Naive thymus-derived CD4-positive, alpha-beta T cell (primary cell): Measurements from ENCODE around the gene ZNF423. TPM values are rescaled to one million over a fixed set of nuclear protein-coding genes. Genes with fewer than 3 reads are reported as not detected.
A peak's percentile ranks its signal among the peaks of the same experiment; 100 is the strongest.
"Not testable (repeated sequence)": the region's sequence is repeated elsewhere in the genome, so short reads cannot be mapped to it uniquely, and the experiment has no call there.

ENCODE experiments used
- ATAC-seq: fragments of 150-1000 bp; cut with Tn5 transposase; 2 replicates; pipeline ENCODE4 v1.10.0; 2021; ENCODE audit warnings: mild to moderate bottlenecking, moderate library complexity
- CTCF ChIA-PET: fragments of 350-600 bp; sonication (Branson Sonifier 250); formaldehyde crosslinking; loops from one replicate; lab custom pipeline; 2021; ENCODE audit warnings: antibody characterized with exemption; lab: Charles Lee
- POLR2A ChIA-PET: fragments of 350-600 bp; sonication (Branson Sonifier 250); formaldehyde crosslinking; loops from one replicate; lab custom pipeline; 2021; ENCODE audit warnings: antibody characterized with exemption, inconsistent platforms; lab: Charles Lee
- DNase-seq, 9 donors: peaks; one replicate each; pipeline versions ENCODE4 v3.0.0 to v3.0.0-alpha.2; 2020 to 2022; ENCODE audit warnings: mixed read lengths in 1 of 9
- H3K27ac ChIP-seq: one replicate; pipeline ENCODE4 v1.7.0; 2013; ENCODE audit warnings: mild to moderate bottlenecking, low read depth, low read length, moderate library complexity
- H3K27me3 ChIP-seq, 2 donors: one replicate each; pipeline ENCODE4 v1.7.0; 2013; ENCODE audit warnings: low read length in 2 of 2, mild to moderate bottlenecking in 2 of 2, moderate library complexity in 2 of 2; ENCODE audit not compliant: control insufficient read depth in 2 of 2, insufficient read depth in 2 of 2
- H3K36me3 ChIP-seq, 3 experiments: 1 replicate in 2 of 3; 2 replicates in 1 of 3; pipeline ENCODE4 v1.7.0; 2013; ENCODE audit warnings: low read length in 3 of 3, mild to moderate bottlenecking in 3 of 3, moderate library complexity in 1 of 3; ENCODE audit not compliant: insufficient read depth in 3 of 3, control insufficient read depth in 2 of 3
- H3K4me1 ChIP-seq, 2 donors: one replicate each; pipeline ENCODE4 v1.7.0; 2013; ENCODE audit warnings: low read length in 2 of 2, mild to moderate bottlenecking in 2 of 2, moderate library complexity in 1 of 2; ENCODE audit not compliant: control insufficient read depth in 2 of 2, insufficient read depth in 2 of 2
- H3K4me3 ChIP-seq: 2 replicates; pipeline ENCODE4 v1.7.0; 2013; ENCODE audit warnings: mild to moderate bottlenecking, low read length
- H3K9me3 ChIP-seq, 3 experiments: 1 replicate in 2 of 3; 2 replicates in 1 of 3; pipeline ENCODE4 v1.7.0; 2013; ENCODE audit warnings: low read length in 3 of 3; ENCODE audit not compliant: control insufficient read depth in 2 of 3
- H3K27ac Mint-ChIP-seq, 9 donors: one replicate each; pipeline ENCODE4 v1.8.0; 2020 to 2022; ENCODE audit warnings: mixed read lengths in 9 of 9, mild to moderate bottlenecking in 8 of 9, moderate library complexity in 5 of 9, inconsistent platforms in 2 of 9
- H3K27me3 Mint-ChIP-seq, 5 donors: one replicate each; pipeline ENCODE4 v1.8.0; 2021 to 2022; ENCODE audit warnings: mixed read lengths in 5 of 5, mild to moderate bottlenecking in 1 of 5
- H3K36me3 Mint-ChIP-seq, 5 donors: one replicate each; pipeline ENCODE4 v1.8.0; 2020 to 2022; ENCODE audit warnings: mixed read lengths in 5 of 5, mild to moderate bottlenecking in 3 of 5, inconsistent platforms in 1 of 5
- H3K4me1 Mint-ChIP-seq, 7 donors: one replicate each; pipeline ENCODE4 v1.8.0; 2020 to 2022; ENCODE audit warnings: mixed read lengths in 7 of 7, mild to moderate bottlenecking in 3 of 7, inconsistent platforms in 1 of 7
- H3K4me3 Mint-ChIP-seq, 10 donors: one replicate each; pipeline ENCODE4 v1.8.0; 2020 to 2022; ENCODE audit warnings: mild to moderate bottlenecking in 10 of 10, mixed read lengths in 10 of 10, moderate library complexity in 6 of 10, inconsistent platforms in 2 of 10
- H3K9me3 Mint-ChIP-seq, 11 donors: one replicate each; pipeline ENCODE4 v1.8.0; 2020 to 2022; ENCODE audit warnings: mixed read lengths in 11 of 11, mild to moderate bottlenecking in 4 of 11, inconsistent platforms in 1 of 11, moderate library complexity in 1 of 11
- intact Hi-C, 2 donors: fragments of 100-400 bp; cut with micrococcal nuclease; formaldehyde crosslinking; loops; one replicate each; pipeline ENCODE4 v1.15.1; 2023
- polyA plus RNA-seq, 2 donors: library from polyadenylated mRNA; unstranded; fragments of 300-500 nt; fragmentation: Illumina TruSeq; gene quantifications; one replicate each; pipeline ENCODE4 v1.2.3, GENCODE V29; 2021
- total RNA-seq, 6 experiments: library from RNA in 5 of 6; stranded (reverse) in 5 of 6; gene quantifications; 1 replicate in 5 of 6; 2 replicates in 1 of 6; pipeline ENCODE4 v1.2.3 and lab custom pipeline; 2021 to 2026

ZNF423 gene
- total and polyA plus RNA-seq, 7 experiments from 2014 or later, result not detected

DNA sequence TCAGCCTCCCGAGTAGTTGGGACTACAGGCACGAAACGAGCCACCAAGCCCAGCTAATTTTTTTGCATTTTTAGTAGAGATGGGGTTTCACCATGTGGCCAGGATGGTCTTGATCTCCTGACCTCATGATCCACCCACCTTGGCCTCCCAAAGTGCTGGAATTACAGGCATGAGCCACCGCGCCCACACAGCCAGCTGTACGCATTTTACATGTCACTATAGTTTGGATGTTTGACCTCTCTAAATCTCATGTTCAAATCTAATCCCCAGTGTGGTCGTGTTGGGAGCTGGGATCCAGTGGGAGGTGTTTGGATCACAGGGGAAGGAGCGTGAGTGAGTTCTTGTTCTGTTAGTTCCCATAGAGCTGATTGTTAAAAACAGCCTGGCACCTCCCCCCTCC lies 293.0 kb downstream of the ZNF423 start:
- ATAC-seq, H3K27me3 ChIP-seq, H3K9me3 ChIP-seq, CTCF ChIA-PET, H3K36me3 Mint-ChIP-seq, POLR2A ChIA-PET, intact Hi-C loops, H3K9me3 Mint-ChIP-seq, DNase-seq, H3K27me3 Mint-ChIP-seq, H3K36me3 ChIP-seq, H3K27ac Mint-ChIP-seq, H3K4me1 ChIP-seq, H3K4me3 Mint-ChIP-seq, H3K4me1 Mint-ChIP-seq, H3K27ac ChIP-seq, H3K4me3 ChIP-seq: not testable (repeated sequence)

DNA sequence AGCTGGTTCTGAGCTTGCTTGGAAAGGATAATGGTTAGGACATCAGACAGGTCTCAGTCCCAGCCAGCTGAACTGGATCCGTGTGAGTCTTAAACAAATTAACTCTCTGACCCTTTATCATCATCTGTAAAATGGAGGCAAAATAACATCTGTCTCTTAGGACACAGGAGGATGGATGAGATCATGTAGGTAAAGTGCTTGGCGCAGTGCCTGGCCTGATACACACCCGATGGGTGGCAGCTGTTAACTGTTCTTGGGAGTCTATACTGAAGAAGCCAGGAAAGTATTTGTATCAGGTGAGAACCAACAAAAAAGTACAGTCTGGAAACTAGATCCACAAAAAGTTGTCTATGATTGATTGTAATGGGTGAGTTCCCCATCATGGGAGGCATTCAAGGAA lies 293.7 kb downstream of the ZNF423 start:
- CTCF ChIA-PET, result no interaction called here

GRCh38 chr16:49560004-49560830 lies 295.7 kb downstream of the ZNF423 start:
- H3K27me3 Mint-ChIP-seq, result no peaks in the 10 kb centered on the region
- H3K9me3 Mint-ChIP-seq, result no peaks in the 10 kb centered on the region
- Histone ChIP-seq H3K27me3 (no peaks in the 10 kb centered on the region), H3K9me3 (no peaks in the 10 kb centered on the region), H3K4me1 (no peaks in the 10 kb centered on the region), H3K4me3 (no peak overlapping the region), H3K36me3 (no peaks in the 10 kb centered on the region), H3K27ac (no peak overlapping the region)
- no peaks in the 10 kb centered on the region for H3K4me1 Mint-ChIP-seq
- H3K4me3 Mint-ChIP-seq, result no peak overlapping the region
- no peak for DNase-seq
- no peak overlapping the region for H3K27ac Mint-ChIP-seq
- ChIA-PET POLR2A (no interaction called here), CTCF (no interaction called here)
- ATAC-seq, result no peak
- intact Hi-C loops, result no loop called here
- H3K36me3 Mint-ChIP-seq, result no peaks in the 10 kb centered on the region

More for the DNA sequence above, 293.7 kb downstream of the ZNF423 start:
- no peak for DNase-seq
- Mint-ChIP-seq H3K27ac (no peak overlapping the region), H3K4me3 (no peak overlapping the region), H3K4me1 (no peaks in the 10 kb centered on the region), H3K27me3 (no peaks in the 10 kb centered on the region), H3K9me3 (no peaks in the 10 kb centered on the region), H3K36me3 (no peaks in the 10 kb centered on the region)
- Histone ChIP-seq H3K4me3 (no peak overlapping the region), H3K27ac (no peak overlapping the region), H3K9me3 (no peaks in the 10 kb centered on the region), H3K27me3 (no peaks in the 10 kb centered on the region), H3K4me1 (no peaks in the 10 kb centered on the region), H3K36me3 (no peaks in the 10 kb centered on the region)
- POLR2A ChIA-PET, result no interaction called here
- ATAC-seq, result no peak
- intact Hi-C loops, result no loop called here

GRCh38 chr16:49559242-49559641 lies 296.7 kb downstream of the ZNF423 start:
- no peaks in the 10 kb centered on the region for H3K36me3 Mint-ChIP-seq
- CTCF ChIA-PET, result no interaction called here
- no peak for DNase-seq
- no peaks in the 10 kb centered on the region for H3K27me3 ChIP-seq
- no peaks in the 10 kb centered on the region for H3K9me3 Mint-ChIP-seq
- no peaks in the 10 kb centered on the region for H3K4me1 ChIP-seq
- intact Hi-C loops, result no loop called here
- H3K27me3 Mint-ChIP-seq, result no peaks in the 10 kb centered on the region
- no peak overlapping the region for H3K27ac ChIP-seq
- H3K4me3 ChIP-seq, result no peak overlapping the region
- H3K36me3 ChIP-seq, result no peaks in the 10 kb centered on the region
- POLR2A ChIA-PET, result no interaction called here
- H3K4me3 Mint-ChIP-seq, result no peak overlapping the region
- no peak for ATAC-seq
- no peaks in the 10 kb centered on the region for H3K4me1 Mint-ChIP-seq
- no peak overlapping the region for H3K27ac Mint-ChIP-seq
- no peaks in the 10 kb centered on the region for H3K9me3 ChIP-seq

GRCh38 chr16:49558451-49558850 lies 297.5 kb downstream of the ZNF423 start:
- ChIA-PET POLR2A (no interaction called here), CTCF (no interaction called here)
- Histone ChIP-seq H3K27me3 (no peaks in the 10 kb centered on the region), H3K4me1 (no peaks in the 10 kb centered on the region), H3K4me3 (no peak overlapping the region), H3K9me3 (no peaks in the 10 kb centered on the region), H3K27ac (no peak overlapping the region), H3K36me3 (no peaks in the 10 kb centered on the region)
- Mint-ChIP-seq H3K27ac (peak overlapping the region in 1 of 9 donors; percentile 66), H3K36me3 (no peaks in the 10 kb centered on the region), H3K4me1 (no peaks in the 10 kb centered on the region), H3K27me3 (no peaks in the 10 kb centered on the region), H3K4me3 (no peak overlapping the region), H3K9me3 (no peaks in the 10 kb centered on the region)
- no peak for ATAC-seq
- intact Hi-C loops, result no loop called here
- DNase-seq, result no peak

- no peaks in the 10 kb centered on the region for H3K36me3 Mint-ChIP-seq
These were observed 299.1 kb downstream of the ZNF423 start for GRCh38 chr16:49556606-49557446.

More at GRCh38 chr16:49556606-49557446, 299.1 kb downstream of the ZNF423 start:
- intact Hi-C loops, result no loop called here
- Histone ChIP-seq H3K4me1 (no peaks in the 10 kb centered on the region), H3K27ac (no peak overlapping the region), H3K27me3 (no peaks in the 10 kb centered on the region), H3K9me3 (no peaks in the 10 kb centered on the region), H3K36me3 (no peaks in the 10 kb centered on the region), H3K4me3 (no peak overlapping the region)
- DNase-seq (no peak), ATAC-seq (no peak)
- Mint-ChIP-seq H3K27me3 (no peaks in the 10 kb centered on the region), H3K4me3 (no peak overlapping the region), H3K27ac (no peak overlapping the region), H3K4me1 (no peaks in the 10 kb centered on the region), H3K9me3 (no peaks in the 10 kb centered on the region)
- CTCF ChIA-PET, result no interaction called here
- POLR2A ChIA-PET, result no interaction called here
